GM12878 (cell line): ENCODE results near the gene STRBP. TPM values are rescaled to one million over a fixed set of nuclear protein-coding genes. Genes with fewer than 3 reads are reported as not detected.
A peak's percentile ranks its signal among the peaks of the same experiment; 100 is the strongest.

Experiments used
- ATAC-seq: fragments of 200-7000 bp; cut with Tn5 transposase; 3 replicates; pipeline ENCODE4 v1.9.1; 2020; ENCODE audit warnings: mild to moderate bottlenecking, moderate library complexity
- BruUV-seq: library from RNA; stranded (reverse); fragments of 400-500 nt; replicated peaks from 2 replicates; lab custom pipeline; 2021; lab: Mats Ljungman, UMichigan
- CTCF ChIA-PET: fragments of 300-600 bp; sonication (Branson Sonifier 250); formaldehyde crosslinking; extraction: SDS; loops from one replicate; lab custom pipeline; 2021; ENCODE audit warnings: inconsistent platforms; lab: Yijun Ruan, JAX
- POLR2A ChIA-PET: fragments of 350-600 bp; formaldehyde crosslinking; extraction: SDS; loops from one replicate; lab custom pipeline; 2021; ENCODE audit warnings: inconsistent platforms; lab: Charles Lee
- RAD21 ChIA-PET: fragments of 300-600 bp; sonication (Branson Sonifier 250); formaldehyde crosslinking; loops from one replicate; lab custom pipeline; 2023; ENCODE audit warnings: antibody characterized with exemption; ENCODE audit not compliant: unreplicated experiment; lab: Charles Lee
- SMC1A ChIA-PET: fragments of 300-600 bp; sonication (Branson Sonifier 250); formaldehyde crosslinking; loops from one replicate; lab custom pipeline; 2023; ENCODE audit not compliant: unreplicated experiment, uncharacterized antibody; lab: Charles Lee
- DNase-seq: peaks from one replicate; pipeline ENCODE4 v3.0.0-alpha.2; 2011; ENCODE audit warnings: low read depth, low spot score
- FAIRE-seq: peaks from 3 replicates; lab custom pipeline; 2011; peaks lifted over from hg19 to GRCh38; lab: Jason Lieb, UNC
- H2AFZ ChIP-seq: 2 replicates; pipeline ENCODE4 v1.6.0; 2011; ENCODE audit warnings: low read depth, low read length, control low read depth; ENCODE audit not compliant: control insufficient read depth
- H3K27ac ChIP-seq: 2 replicates; pipeline ENCODE4 v1.5.1; 2011; ENCODE audit warnings: control low read depth; ENCODE audit not compliant: control insufficient read depth, insufficient read depth
- H3K27me3 ChIP-seq, 2 experiments: replicated peaks in 1 of 2; 2 replicates each; pipeline versions ENCODE4 v1.6.0 to v1.6.1; 2011; ENCODE audit warnings: low read length in 1 of 2; ENCODE audit not compliant: control insufficient read depth in 2 of 2, insufficient read depth in 2 of 2
- H3K36me3 ChIP-seq, 2 experiments: 2 replicates each; pipeline ENCODE4 v1.5.1; 2011; ENCODE audit warnings: low read length in 1 of 2; ENCODE audit not compliant: control insufficient read depth in 2 of 2, insufficient read depth in 2 of 2
- H3K4me1 ChIP-seq: 2 replicates; pipeline ENCODE4 v1.6.1; 2011; ENCODE audit warnings: mild to moderate bottlenecking, low read length, moderate library complexity, mixed read lengths; ENCODE audit not compliant: control insufficient read depth, insufficient read depth
- H3K4me2 ChIP-seq: 2 replicates; pipeline ENCODE4 v1.6.0; 2011; ENCODE audit warnings: control low read depth; ENCODE audit not compliant: control insufficient read depth, insufficient read depth
- H3K4me3 ChIP-seq: fragments of 200-600 bp; sonication (generic); 2 replicates; pipeline ENCODE4 v1.5.1; 2016
- H3K79me2 ChIP-seq: 2 replicates; pipeline ENCODE4 v1.6.0; 2011; ENCODE audit warnings: low read length; ENCODE audit not compliant: control insufficient read depth, insufficient read depth
- H3K9ac ChIP-seq: 2 replicates; pipeline ENCODE4 v1.8.0; 2011; ENCODE audit warnings: low read length, control low read depth, mixed read lengths; ENCODE audit not compliant: control insufficient read depth, insufficient read depth
- H3K9me3 ChIP-seq: replicated peaks from 3 replicates; pipeline ENCODE4 v1.5.1; 2011; ENCODE audit warnings: mild to moderate bottlenecking, low read length; ENCODE audit not compliant: control insufficient read depth, insufficient read depth
- H4K20me1 ChIP-seq: 2 replicates; pipeline ENCODE4 v1.6.0; 2011; ENCODE audit not compliant: control insufficient read depth, insufficient read depth
- E2F4 ChIP-seq: IDR thresholded peaks from 2 replicates; pipeline ENCODE4 v1.6.1; 2012; ENCODE audit warnings: low read depth, low read length, improper control_type of control experiment
- POLR2A ChIP-seq: IDR thresholded peaks from 2 replicates; pipeline ENCODE4 v1.6.1; 2011; ENCODE audit warnings: low read depth, mild to moderate bottlenecking, low read length
- SP1 ChIP-seq: IDR thresholded peaks from one replicate; pipeline ENCODE4 v1.6.1; 2011; ENCODE audit warnings: low read depth, low read length
- WGBS: methylation state at CpG from one replicate; pipeline ENCODE4 v1.1.6; 2016; ENCODE audit warnings: low lambda C conversion rate; ENCODE audit not compliant: insufficient replicate concordance, insufficient coverage; ENCODE audit errors: missing lambda C conversion rate; 5-methylcytosine and 5-hydroxymethylcytosine counted together
- in situ Hi-C: fragments of 300-500 bp; cut with MboI; formaldehyde crosslinking; loops from 9 replicates; pipeline ENCODE4 v1.14.3; 2018; ENCODE audit warnings: mixed read lengths
- intact Hi-C: fragments of 100-400 bp; cut with micrococcal nuclease; formaldehyde crosslinking; loops from one replicate; pipeline ENCODE4 v1.14.2; 2022; ENCODE audit not compliant: unreplicated experiment
- polyA plus RNA-seq, 11 experiments: library from polyadenylated mRNA; depleted of rRNA in 4 of 11; unstranded in 6 of 11; stranded (reverse) in 5 of 11; fragments of >200 nt; fragmentation: Nextera tagmentation in 4 of 11; fragmentation: Illumina TruSeq in 1 of 11; extraction: Ambion mirVana in 4 of 11; extraction: Trizol in 1 of 11; gene quantifications; 1 replicate in 1 of 11; 2 replicates in 10 of 11; pipeline versions ENCODE4 v1.2.1 to v1.2.3, GENCODE V29; 2011 to 2016; ENCODE audit warnings: inconsistent platforms in 2 of 11, missing spikeins in 2 of 11, low read depth in 1 of 11
- total RNA-seq, 4 experiments: library from RNA; depleted of rRNA in 3 of 4; stranded (reverse); fragments of >200 nt in 3 of 4; fragmentation: Illumina TruSeq in 1 of 4; extraction: Trizol in 1 of 4; gene quantifications; 2 replicates each; pipeline versions ENCODE4 v1.2.1 to v1.2.3, GENCODE V29; 2013 to 2021

The STRBP gene
- total and polyA plus RNA-seq, 10 of the 15 experiments (the other 5 are each of a cell fraction or from before 2014, with no cell fraction given), result 31.0 to 96.8 (median 71.4) TPM

GRCh38 chr9:123109540-123110279 is 158.7 kb downstream of the STRBP start:
- no peaks in the 10 kb centered on the region for H3K9me3 ChIP-seq
- peaks cover 30 to 36% of the 10 kb centered on the region in 2 experiments for H3K36me3 ChIP-seq
- DNase-seq, result no peak
- no peaks in the 10 kb centered on the region for H4K20me1 ChIP-seq
- H3K27me3 ChIP-seq, result no peaks in the 10 kb centered on the region
- H3K4me2 ChIP-seq, result no peak overlapping the region
- BruUV-seq, result no TSS peak
- no peak overlapping the region for H3K27ac ChIP-seq
- 97% methylated on average over 15 of the region's 15 CpGs for WGBS
- no peaks in the 10 kb centered on the region for H3K79me2 ChIP-seq
- no peak overlapping the region for H3K4me3 ChIP-seq
- no peak overlapping the region for H3K9ac ChIP-seq
- in situ Hi-C loops (no loop called here), intact Hi-C loops (no loop called here)
- POLR2A ChIA-PET, result no interaction called here
- RAD21 ChIA-PET, result no interaction called here
- no peak for FAIRE-seq
- ATAC-seq, result no peak
- CTCF ChIA-PET, result no interaction called here
- H2AFZ ChIP-seq, result no peak overlapping the region
- no peaks in the 10 kb centered on the region for H3K4me1 ChIP-seq
- SMC1A ChIA-PET, result interaction anchor here (0.7 kb wide), 1 partner anchor 115 kb away, joined by 3 read pairs; no protein-coding TSS in a partner anchor
- TF ChIP-seq POLR2A (peak; percentile 35; the same call in 1 of the 2 replicates), E2F4 (no peak)

- no peaks in the 10 kb centered on the region for H4K20me1 ChIP-seq
- H3K4me3 ChIP-seq, result no peak overlapping the region
- in situ Hi-C loops, result no loop called here
- H3K79me2 ChIP-seq, result no peaks in the 10 kb centered on the region
- no peaks in the 10 kb centered on the region for H3K9me3 ChIP-seq
- no peaks in the 10 kb centered on the region for H3K4me1 ChIP-seq
- DNase-seq (no peak), ATAC-seq (no peak), FAIRE-seq (no peak)
- intact Hi-C loops, result no loop called here
- CTCF ChIA-PET, result no interaction called here
- TF ChIP-seq POLR2A (peak; percentile 26; the same call in 1 of the 2 replicates), SP1 (no peak)
- no peaks in the 10 kb centered on the region for H3K27me3 ChIP-seq
- POLR2A ChIA-PET, result no interaction called here
- no peak overlapping the region for H2AFZ ChIP-seq
- no peak overlapping the region for H3K27ac ChIP-seq
- SMC1A ChIA-PET, result no interaction called here
- no peak overlapping the region for H3K4me2 ChIP-seq
- 91% methylated on average over 9 of the region's 9 CpGs for WGBS
- BruUV-seq, result no TSS peak
- RAD21 ChIA-PET, result no interaction called here
- no peak overlapping the region for H3K9ac ChIP-seq
- H3K36me3 ChIP-seq, result peaks cover 23 to 36% of the 10 kb centered on the region in 2 experiments
Measured at GRCh38 chr9:123108976-123109375, 159.4 kb downstream of the STRBP start.
